ENCODE measurements around the gene CELF2. TPM values are rescaled to one million over a fixed set of nuclear protein-coding genes. Genes with fewer than 3 reads are reported as not detected.

Gene CELF2
- total RNA-seq, 1 donor from 2014 or later = 31.6 TPM

DNA sequence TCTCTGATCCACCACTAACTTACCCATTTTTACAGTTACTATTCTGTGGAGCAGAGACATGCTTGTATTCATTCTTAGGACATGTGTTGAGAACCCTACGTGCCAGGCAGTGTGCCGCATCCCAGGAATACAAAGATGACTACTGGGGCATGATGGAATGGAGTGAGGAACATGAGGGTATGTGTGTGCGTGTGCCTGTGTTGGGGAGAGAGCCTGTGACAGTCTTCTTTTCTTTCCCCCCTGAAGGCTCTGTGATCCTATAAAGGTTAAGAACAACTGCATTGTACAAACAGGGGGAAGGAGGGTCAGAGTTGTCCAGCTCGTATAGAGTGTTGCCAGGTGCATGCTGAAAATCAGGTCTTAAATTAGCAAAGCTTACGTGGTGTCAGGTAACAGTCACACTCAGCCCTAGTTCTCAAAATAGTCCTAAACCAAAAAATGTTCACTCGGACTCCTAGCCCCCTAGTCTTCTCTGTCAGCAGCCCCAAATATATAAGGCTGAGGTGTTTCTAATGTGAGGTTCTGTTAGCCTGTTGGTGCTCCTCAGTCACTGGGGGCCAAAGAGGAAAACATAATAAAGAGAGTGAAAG is 161.9 kb downstream of the CELF2 start:
- Histone ChIP-seq H3K4me3 (no peak overlapping the region), H4K20me1 (ENCODE audit: low read depth) (peaks cover 18% of the 10 kb centered on the region), H3K36me3 (no peaks in the 10 kb centered on the region), H3F3A (ENCODE audit: low read depth) (no peaks in the 10 kb centered on the region), H3K9ac (no peak overlapping the region), H3K4me2 (no peak overlapping the region), H3K9me3 (ENCODE audit: low read depth) (no peaks in the 10 kb centered on the region), H3K27ac (no peak overlapping the region), H3K27me3 (no peaks in the 10 kb centered on the region), H2AFZ (replicated peaks) (no peak overlapping the region), H3K4me1 (peaks cover 6% of the 10 kb centered on the region), H3K79me2 (ENCODE audit: low read depth) (peaks cover 61% of the 10 kb centered on the region)
- no peak overlapping the region for H3K4me3 Mint-ChIP-seq
- H3K9me3 Mint-ChIP-seq = no peaks in the 10 kb centered on the region
- H3K27me3 Mint-ChIP-seq (ENCODE audit: insufficient read depth, low read depth) = no peaks in the 10 kb centered on the region
- DNase-seq (ENCODE audit: low spot score) = no peak
- TF ChIP-seq EZH2 (IDR thresholded peaks at IDR 0.05) = no peak
- TF ChIP-seq EZH2phosphoT487 (IDR thresholded peaks at IDR 0.05) = no peak
- TF ChIP-seq, protein P1, sequence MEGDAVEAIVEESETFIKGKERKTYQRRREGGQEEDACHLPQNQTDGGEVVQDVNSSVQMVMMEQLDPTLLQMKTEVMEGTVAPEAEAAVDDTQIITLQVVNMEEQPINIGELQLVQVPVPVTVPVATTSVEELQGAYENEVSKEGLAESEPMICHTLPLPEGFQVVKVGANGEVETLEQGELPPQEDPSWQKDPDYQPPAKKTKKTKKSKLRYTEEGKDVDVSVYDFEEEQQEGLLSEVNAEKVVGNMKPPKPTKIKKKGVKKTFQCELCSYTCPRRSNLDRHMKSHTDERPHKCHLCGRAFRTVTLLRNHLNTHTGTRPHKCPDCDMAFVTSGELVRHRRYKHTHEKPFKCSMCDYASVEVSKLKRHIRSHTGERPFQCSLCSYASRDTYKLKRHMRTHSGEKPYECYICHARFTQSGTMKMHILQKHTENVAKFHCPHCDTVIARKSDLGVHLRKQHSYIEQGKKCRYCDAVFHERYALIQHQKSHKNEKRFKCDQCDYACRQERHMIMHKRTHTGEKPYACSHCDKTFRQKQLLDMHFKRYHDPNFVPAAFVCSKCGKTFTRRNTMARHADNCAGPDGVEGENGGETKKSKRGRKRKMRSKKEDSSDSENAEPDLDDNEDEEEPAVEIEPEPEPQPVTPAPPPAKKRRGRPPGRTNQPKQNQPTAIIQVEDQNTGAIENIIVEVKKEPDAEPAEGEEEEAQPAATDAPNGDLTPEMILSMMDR (IDR thresholded peaks at IDR 0.05) = no peak
- H3K36me3 Mint-ChIP-seq = peaks cover 7% of the 10 kb centered on the region
- no peak overlapping the region for H3K27ac Mint-ChIP-seq
- H3K4me1 Mint-ChIP-seq = peaks cover 6% of the 10 kb centered on the region

DNA sequence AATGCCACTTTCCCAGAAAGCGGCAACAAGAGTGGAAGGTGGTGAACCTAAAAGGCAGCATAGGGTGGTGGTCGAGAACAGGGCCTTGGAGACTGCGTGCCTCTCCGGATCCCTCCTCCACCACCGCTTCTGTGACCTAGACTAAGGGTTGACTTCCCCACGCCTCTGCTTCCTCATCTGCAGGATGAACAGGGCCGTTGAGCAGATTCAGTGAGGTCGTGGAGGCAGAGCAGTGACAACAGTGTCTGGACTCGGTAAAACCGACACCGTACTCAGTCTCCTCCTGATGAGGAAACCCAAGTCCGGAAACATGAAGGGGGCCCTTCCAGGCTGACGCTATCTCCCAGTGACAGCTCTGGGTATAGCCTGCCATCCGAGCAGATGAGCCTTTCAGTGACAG is 162.6 kb downstream of the CELF2 start:
- Histone ChIP-seq H3F3A (ENCODE audit: low read depth) (no peaks in the 10 kb centered on the region), H3K36me3 (no peaks in the 10 kb centered on the region), H3K9ac (no peak overlapping the region), H3K4me2 (no peak overlapping the region), H3K4me1 (peaks cover 6% of the 10 kb centered on the region), H3K27me3 (no peaks in the 10 kb centered on the region), H2AFZ (replicated peaks) (no peak overlapping the region), H3K79me2 (ENCODE audit: low read depth) (peaks cover 65% of the 10 kb centered on the region), H4K20me1 (ENCODE audit: low read depth) (peaks cover 18% of the 10 kb centered on the region), H3K9me3 (ENCODE audit: low read depth) (no peaks in the 10 kb centered on the region), H3K4me3 (no peak overlapping the region), H3K27ac (no peak overlapping the region)
- no peak overlapping the region for H3K27ac Mint-ChIP-seq
- H3K4me1 Mint-ChIP-seq = peaks cover 6% of the 10 kb centered on the region
- peaks cover 2% of the 10 kb centered on the region for H3K9me3 Mint-ChIP-seq
- no peak overlapping the region for H3K4me3 Mint-ChIP-seq
- no peaks in the 10 kb centered on the region for H3K27me3 Mint-ChIP-seq (ENCODE audit: insufficient read depth, low read depth)
- H3K36me3 Mint-ChIP-seq = peaks cover 4% of the 10 kb centered on the region
- TF ChIP-seq, protein P1 (IDR thresholded peaks at IDR 0.05) = no peak
- no peak for TF ChIP-seq EZH2 (IDR thresholded peaks at IDR 0.05)
- TF ChIP-seq EZH2phosphoT487 (IDR thresholded peaks at IDR 0.05) = no peak
- no peak for DNase-seq (ENCODE audit: low spot score)

DNA sequence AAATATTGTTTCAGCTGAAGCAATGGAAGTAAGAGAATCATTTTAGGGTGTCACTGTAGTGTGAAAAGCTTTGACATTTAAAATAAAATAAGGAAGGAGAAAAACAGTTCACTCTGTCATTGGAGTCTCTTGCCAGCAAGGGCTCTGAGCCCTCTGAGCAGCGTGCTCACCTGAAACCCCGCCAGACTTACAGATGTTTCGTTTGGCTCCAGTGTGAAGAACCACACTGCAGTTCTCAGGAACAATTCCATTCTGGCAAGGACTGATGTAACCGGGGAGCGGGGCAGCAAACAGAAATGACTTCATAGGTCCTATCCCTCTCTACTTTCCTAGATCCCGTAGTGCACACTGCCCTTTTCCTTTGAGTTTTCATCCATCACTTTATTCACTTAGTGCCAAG is 164.3 kb downstream of the CELF2 start:
- Histone ChIP-seq H3K79me2 (ENCODE audit: low read depth) (peaks cover 71% of the 10 kb centered on the region), H3K36me3 (no peaks in the 10 kb centered on the region), H3K4me3 (no peak overlapping the region), H3K4me2 (no peak overlapping the region), H2AFZ (replicated peaks) (no peak overlapping the region), H3F3A (ENCODE audit: low read depth) (no peaks in the 10 kb centered on the region), H3K27me3 (no peaks in the 10 kb centered on the region), H3K27ac (no peak overlapping the region), H3K9me3 (ENCODE audit: low read depth) (no peaks in the 10 kb centered on the region), H4K20me1 (ENCODE audit: low read depth) (peaks cover 16% of the 10 kb centered on the region), H3K4me1 (peaks cover 6% of the 10 kb centered on the region), H3K9ac (no peak overlapping the region)
- TF ChIP-seq, protein P1 (IDR thresholded peaks at IDR 0.05) = no peak
- TF ChIP-seq EZH2 (IDR thresholded peaks at IDR 0.05) (no peak), EZH2phosphoT487 (IDR thresholded peaks at IDR 0.05) (no peak)
- DNase-seq (ENCODE audit: low spot score) = no peak
- Mint-ChIP-seq H3K27me3 (ENCODE audit: insufficient read depth, low read depth) (no peaks in the 10 kb centered on the region), H3K9me3 (peaks cover 11% of the 10 kb centered on the region), H3K4me3 (no peak overlapping the region), H3K4me1 (peaks cover 6% of the 10 kb centered on the region), H3K36me3 (peaks cover 11% of the 10 kb centered on the region), H3K27ac (no peak overlapping the region)
